ENCODE data around the gene RPUSD1.
"Not testable (repeated sequence)": the region's sequence is repeated elsewhere in the genome, so short reads cannot be mapped to it uniquely, and the experiment has no call there.

Gene RPUSD1, protein sequence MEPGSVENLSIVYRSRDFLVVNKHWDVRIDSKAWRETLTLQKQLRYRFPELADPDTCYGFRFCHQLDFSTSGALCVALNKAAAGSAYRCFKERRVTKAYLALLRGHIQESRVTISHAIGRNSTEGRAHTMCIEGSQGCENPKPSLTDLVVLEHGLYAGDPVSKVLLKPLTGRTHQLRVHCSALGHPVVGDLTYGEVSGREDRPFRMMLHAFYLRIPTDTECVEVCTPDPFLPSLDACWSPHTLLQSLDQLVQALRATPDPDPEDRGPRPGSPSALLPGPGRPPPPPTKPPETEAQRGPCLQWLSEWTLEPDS

GRCh38 chr16:787978-788398 lies at the start of gene RPUSD1:
Gene RPUSD1 (minus strand): TSS chr16:788381. CDS start chr16:787737, 644 bp downstream.
- no peak for DNase-seq (ENCODE audit: low read depth)

GRCh38 chr16:836822-837221 lies 48.6 kb upstream of the RPUSD1 start:
- DNase-seq (ENCODE audit: low read depth): not testable (repeated sequence)

- no peak for DNase-seq (ENCODE audit: low read depth)
Observed at GRCh38 chr16:836221-836620, 48.0 kb upstream of the RPUSD1 start.

- DNase-seq (ENCODE audit: low read depth): no peak
Observed at GRCh38 chr16:835373-835772, 47.2 kb upstream of the RPUSD1 start.

DNA sequence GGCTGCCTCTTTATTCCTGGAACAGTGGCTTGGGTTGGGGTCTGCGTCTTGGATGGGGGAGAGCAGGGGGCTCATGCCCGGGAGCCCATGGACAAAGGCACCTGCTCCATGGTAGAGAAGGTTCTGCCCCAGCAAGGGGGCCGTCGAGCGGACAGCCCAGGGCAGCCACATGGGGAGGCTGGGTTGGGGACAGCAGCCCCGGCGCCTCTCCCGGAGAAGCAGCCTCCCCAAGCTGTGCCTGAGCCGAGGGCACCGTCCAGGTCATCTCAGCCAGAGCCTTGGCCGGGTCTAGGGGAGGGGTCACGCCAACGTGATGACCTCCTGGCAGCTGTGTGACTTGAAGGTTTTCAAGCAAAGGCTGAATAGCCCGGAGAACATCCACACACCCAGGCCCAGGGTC lies 45.2 kb upstream of the RPUSD1 start:
- no peak for DNase-seq (ENCODE audit: low read depth)

DNA sequence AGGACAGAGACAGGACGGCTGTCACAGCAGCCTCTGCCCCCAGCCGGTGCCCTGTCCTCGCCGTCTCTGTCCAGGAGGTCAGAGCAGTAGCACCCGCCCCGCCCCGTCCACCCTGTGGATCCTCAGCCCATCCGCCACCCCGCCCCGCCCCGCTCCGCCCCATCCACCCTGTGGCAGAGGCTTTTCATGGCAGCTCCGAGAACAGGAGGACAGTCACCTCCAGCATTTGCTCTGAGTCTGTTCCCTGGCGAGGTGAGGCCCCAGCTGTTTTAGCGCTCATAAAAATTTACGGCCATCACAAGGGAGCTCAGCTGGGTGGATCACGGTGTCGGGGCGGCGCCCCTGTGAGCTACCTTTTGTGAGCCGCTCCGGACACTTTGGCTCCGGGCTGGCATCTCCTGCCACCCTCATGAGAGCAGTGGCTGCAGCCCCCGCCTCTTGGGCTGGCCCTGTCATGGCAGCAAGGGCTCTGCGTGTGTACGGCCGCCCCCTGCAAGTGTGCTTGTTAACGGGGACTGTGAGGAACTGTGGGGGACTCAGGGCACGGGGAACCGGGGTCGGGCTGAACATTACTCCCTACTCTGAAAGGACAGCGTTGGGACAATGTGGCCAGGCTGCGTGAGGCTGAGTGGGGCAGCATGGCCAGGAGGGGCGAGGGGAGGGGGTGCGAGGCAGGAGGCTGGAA lies 44.6 kb upstream of the RPUSD1 start:
- no peak for DNase-seq (ENCODE audit: low read depth)

GRCh38 chr16:831571-832413 lies 43.6 kb upstream of the RPUSD1 start:
- no peak for DNase-seq (ENCODE audit: low read depth)

DNA sequence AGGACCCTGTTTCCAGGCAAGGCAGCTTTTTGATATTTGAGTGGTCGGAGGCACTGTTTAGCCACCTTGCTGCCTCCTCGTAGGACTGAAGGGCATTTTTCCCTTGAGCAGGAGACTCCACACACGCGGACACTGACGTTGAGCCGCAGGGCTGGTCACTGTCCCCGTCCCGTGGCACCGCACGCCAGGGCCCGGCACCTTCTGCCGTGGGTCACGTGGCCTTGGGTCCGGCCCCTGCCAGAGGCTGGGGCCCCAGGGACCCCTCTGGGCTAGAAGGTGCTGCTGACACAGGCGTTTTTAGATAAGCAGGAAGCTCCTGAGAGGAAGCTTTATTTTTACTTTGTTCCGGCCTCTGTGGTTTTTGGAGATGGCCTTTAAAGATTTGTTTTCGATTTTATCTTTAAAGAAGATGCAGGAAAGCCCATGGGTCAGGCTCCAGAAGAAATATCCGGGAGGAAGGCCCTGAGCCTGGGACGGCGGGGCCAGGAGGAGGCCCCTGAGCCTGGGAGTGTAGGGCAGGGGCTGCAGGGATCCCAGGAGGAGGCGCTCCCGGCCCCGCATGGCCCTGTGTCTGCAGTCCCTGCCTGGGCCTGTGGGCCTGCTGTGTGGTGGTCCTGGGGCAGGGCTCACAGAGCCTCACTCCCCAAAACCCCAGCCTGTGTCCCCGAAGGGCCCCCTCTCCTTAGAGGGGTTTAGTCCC lies 42.8 kb upstream of the RPUSD1 start:
- no peak for DNase-seq (ENCODE audit: low read depth)

DNA sequence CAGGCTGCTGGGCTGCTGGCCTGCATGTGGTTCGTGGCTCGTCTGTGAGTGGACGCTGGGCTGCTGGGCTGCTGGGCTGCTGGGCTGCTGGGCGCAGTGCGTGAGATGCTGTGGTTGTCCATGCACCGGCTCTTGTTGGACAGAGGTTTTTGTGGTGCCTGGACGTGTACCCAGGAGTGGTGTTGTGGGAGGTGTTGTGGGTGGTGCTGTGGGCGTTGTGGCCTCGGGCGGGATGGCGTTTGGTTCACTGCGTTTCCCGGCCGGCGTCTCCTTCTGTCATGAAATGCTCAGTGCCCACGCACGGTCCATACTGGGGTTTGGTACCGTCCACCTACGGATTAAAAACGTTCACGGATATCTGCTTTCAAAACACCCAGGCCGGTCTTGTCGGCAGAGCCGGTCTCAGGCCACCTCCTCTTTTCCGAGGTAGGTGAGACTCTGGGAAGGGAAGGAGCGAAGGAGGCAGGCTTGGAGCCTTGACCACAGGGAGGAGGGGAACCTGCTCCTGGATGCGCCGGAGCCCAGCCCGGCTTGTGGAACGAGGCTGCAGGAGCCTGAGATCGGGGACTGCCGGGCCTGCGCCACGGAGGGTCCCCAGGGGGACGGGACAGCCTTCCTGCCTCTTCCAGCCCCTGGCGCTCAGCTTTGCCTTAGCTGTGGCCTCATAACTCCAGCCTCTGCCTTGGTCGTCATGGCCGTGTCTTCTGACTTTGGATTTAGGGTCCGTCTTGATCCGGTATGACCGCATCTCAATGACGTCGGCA lies 42.1 kb upstream of the RPUSD1 start:
- DNase-seq (ENCODE audit: low read depth): no peak

DNA sequence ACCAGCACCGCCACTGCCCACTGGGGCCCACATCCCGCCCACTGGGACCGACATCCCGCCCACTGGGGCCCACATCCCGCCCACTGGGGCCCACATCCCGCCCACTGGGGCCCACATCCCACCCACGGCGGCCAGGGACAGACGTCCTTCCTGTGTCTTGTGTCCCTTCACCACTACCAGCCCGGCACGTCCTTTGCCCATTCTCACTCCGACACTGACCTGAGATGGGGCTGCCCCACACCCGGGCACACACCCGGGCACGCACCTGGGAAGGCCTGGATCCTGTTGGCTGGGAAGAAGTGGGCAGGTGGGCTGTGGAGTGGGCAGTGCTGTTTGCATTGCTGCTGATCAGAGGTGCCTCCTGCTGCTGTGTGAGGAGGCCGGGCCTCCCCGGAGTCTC lies 40.7 kb upstream of the RPUSD1 start:
- DNase-seq (ENCODE audit: low read depth): no peak

DNA sequence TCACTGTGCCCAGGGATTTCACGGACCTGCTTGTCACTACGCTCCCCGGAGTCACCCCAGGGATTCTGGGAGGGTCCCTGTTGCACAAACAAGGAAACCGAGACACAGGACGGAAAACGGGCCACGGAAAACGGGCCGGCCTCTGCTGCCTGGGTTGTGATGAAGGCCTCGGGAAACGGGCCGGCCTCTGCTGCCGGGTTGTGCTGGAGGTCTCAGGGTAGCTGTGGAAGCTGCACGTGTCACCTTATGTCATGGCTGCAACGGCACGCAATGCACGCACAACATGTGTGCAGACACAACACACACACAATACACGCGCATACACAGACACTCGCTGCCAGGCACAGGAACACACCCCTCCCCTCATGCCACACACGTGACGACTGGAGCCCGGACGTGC lies 39.3 kb upstream of the RPUSD1 start:
- no peak for DNase-seq (ENCODE audit: low read depth)

GRCh38 chr16:825341-826061 lies 37.3 kb upstream of the RPUSD1 start:
- no peak for DNase-seq (ENCODE audit: low read depth)

DNA sequence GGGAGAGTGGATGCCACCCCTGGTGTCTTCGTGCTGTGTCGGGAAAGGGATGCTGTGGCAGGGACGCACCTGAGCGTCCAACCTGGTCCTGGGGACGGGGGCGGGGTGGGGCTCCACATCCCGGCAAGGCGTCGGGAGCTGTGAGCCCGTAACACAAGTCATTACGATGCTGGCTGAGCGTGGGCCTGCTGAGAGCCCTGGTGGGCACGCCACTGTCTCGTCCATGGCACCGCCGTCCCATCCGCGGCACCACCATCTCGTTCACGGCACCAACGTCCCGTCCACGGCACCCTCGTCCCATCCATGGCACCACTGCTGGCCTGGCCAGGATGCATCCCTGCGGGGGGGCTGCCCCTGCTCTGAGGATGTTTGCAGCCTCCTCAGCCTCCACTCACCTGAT lies 36.4 kb upstream of the RPUSD1 start:
- DNase-seq (ENCODE audit: low read depth): no peak

GRCh38 chr16:824194-824593 lies 36.0 kb upstream of the RPUSD1 start:
- DNase-seq (ENCODE audit: low read depth): no peak

GRCh38 chr16:822909-823297 lies 34.7 kb upstream of the RPUSD1 start:
- no peak for DNase-seq (ENCODE audit: low read depth)

DNA sequence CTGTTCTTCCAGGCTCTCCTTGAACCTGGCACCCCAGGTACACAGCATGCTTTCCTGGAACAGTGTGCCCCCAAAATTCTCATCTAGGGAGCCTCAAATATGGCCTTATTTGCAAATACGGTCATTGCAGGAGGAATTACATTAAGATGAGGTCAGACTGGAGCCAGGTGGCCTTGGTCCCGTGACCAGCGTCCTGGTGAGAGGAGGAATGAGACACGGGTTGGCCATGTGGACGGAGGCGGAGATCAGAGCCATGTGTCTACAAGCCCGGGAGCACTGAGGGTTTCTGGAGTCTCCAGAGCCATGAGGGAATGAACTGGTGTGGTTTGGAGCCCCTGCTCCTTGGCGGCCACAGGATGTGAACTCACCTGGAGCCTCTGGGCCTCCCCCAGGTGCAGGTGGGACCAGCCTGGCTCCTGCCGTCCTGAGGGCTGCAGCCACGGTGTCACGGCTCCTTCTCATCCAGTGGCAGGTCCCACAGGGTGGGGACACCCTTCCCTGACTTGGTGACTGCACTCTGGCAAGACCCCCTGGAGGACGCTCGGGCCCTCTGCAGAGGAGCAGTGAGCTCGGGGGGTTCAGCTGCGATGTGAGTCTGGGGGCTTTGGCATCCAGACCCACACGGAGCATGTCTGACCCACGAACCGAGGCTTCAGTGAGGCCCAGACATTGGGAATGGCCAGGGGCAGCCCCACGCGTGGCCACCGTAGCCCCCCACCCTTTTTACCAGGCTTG lies 34.2 kb upstream of the RPUSD1 start:
- no peak for DNase-seq (ENCODE audit: low read depth)

DNA sequence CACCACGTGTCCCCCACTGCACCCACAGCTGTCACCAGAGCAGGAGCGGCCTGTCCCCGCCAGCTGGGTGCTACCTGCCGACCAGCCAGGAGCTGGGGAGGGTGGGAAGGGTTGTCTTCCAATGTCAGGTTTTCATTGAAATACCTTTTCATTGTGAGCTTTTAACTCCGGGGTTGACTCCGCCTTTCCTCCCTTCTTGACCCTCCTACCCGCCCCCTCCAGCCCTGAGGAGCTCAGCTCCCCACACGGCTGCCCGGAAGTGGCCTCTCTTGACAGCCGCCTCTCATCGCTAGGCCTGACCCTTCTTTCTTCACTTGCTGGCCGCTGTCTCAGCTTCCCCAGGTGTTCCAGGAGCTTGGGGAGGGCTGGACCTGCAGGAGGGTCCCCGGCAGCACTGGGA lies 33.6 kb upstream of the RPUSD1 start:
- DNase-seq (ENCODE audit: low read depth): no peak

DNA sequence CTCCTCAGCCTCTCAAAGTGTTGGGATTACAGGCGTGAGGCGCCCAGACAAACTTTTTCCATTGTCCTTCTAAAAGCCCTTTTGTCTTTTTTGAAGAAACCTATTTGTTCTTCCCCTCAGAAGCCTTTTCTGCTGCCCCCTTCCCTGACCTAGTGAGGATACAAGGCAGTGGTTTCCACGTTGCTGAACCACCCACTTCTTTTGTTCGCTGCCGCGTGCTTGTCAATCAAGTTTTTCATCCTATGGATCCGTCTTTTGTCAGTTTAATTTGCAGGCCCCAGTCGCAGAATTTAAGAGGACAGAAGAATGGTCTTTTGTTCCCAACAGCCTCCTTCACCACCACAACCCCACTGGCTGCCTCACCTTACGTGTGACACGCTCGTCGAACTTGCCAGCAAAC lies 32.6 kb upstream of the RPUSD1 start:
- no peak for DNase-seq (ENCODE audit: low read depth)

DNA sequence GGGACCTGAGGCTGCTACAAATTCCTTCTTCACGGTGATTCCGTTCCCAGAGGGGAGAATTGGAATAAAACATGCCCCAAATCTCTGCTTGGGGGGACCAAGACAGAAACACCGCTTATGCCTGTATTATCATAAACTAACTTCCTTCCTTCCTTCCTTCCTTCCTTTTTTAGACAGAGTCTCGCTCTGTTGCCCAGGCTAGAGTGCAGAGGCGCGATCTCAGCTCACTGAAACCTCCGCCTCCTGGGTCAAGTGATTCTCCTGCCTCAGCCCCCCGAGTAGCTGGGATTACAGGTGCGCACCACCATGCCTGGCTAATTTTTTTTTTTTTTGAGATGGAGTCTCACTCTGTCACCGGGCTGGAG lies 31.8 kb upstream of the RPUSD1 start:
- DNase-seq (ENCODE audit: low read depth): not testable (repeated sequence)

DNA sequence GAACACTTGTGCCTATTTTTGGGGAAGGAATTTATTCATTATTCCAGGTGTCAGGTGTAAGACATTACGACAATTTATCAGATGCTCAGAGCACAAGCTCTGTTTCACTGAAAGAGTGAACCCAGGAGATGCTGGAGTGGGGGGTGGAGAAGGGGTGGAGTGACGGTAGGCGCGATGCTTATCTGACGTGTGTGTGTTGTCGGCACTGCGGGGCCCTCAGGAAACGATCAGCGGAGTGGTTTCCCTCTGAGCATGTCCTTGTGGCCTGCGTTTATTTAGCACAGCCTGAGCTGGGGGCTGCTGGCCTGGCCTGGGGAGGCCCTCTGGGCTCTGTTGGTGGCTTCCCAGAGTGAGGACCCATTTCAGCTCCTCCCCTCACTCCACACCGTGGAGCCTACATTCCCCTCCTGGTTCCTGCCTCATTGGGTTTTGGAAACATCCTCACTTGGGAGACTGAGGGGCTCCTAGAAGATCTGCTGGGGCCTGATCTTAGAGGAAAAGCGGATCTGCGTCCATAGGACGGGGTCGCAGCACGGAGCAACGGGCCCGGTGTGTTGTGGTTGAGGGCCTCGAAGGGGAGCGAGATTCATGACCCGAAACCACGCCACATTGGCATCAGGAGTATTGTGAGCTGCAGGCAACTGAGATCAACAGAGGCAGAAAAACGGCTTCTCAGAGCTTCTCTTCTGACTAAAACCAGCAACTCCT lies 31.3 kb upstream of the RPUSD1 start:
- DNase-seq (ENCODE audit: low read depth): no peak
